CMK (cell line): ENCODE data around the gene KCNN4.

Source experiments
- DNase-seq: peaks from one replicate; pipeline ENCODE4 v3.0.0-alpha.2; 2010; ENCODE audit warnings: low read depth

KCNN4 gene

DNA sequence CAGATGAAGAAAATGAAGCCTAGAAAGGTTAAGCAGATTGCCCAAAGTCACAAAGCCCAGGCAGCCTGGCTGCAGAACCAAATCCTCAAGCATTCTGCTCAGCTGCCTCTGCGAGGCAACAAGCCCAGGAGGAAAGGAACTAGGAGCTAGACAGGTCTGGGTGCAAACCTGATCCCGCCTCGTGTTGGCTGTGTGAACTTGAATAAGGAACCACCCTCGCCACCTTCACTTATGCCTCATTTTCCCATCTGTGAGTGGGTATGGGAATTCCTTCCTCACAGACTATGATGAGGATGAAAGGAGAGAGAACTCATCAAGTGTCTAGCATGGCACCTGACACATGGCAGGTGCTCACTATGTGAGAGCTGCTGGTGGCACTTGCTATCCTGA, 32.6 kb downstream of the KCNN4 start:
- DNase-seq: no peak

DNA sequence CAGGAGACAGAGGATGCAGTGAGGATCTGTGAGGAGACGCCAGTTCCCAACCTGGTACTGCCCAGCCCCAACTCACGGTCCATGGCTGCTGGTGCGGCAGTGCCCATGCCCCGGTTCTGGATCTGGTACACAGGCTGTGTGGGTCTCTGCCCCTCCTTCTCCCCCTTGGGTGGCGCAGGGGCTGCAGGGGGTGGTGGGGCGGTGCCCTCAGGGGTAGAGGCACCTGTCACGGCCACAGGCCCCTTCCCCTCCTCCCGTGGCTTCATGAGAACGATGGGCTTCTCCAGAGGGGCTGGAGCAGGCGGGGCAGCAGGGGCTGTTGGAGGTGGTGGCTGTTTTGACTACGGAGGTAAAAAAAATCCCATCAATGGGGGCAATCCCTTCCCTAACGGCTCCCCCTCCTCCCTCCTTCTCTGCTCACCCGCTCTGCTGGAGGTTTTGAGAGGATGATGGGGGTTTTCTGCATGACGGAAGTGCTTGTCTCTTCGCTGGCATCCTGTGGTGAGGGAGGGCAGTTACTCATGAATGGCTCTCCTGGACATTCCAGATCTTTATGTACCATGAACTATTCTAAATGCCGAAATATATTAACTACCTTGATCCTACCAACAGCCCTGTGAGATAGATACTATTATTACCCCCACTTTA, 33.1 kb downstream of the KCNN4 start:
- no peak for DNase-seq

DNA sequence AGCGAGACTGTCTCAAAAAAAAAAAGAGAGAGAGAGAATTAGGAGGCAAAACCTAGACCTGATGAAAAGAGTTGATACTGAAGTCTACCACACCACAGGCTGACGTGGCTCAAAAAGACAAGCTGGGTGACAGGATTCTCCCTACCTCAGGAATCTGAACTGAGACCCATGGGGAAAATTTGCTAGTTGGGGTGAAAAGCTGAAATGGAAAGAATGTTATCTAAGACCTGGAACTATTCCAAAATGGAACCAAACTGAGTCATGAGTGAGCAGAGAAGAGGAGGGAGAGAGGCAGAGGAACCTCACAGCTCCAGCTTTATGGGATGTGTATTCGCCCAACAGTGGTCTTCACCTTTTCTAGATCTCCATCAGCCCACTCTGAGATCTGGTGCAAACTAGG, 37.7 kb downstream of the KCNN4 start:
- DNase-seq: no peak

DNA sequence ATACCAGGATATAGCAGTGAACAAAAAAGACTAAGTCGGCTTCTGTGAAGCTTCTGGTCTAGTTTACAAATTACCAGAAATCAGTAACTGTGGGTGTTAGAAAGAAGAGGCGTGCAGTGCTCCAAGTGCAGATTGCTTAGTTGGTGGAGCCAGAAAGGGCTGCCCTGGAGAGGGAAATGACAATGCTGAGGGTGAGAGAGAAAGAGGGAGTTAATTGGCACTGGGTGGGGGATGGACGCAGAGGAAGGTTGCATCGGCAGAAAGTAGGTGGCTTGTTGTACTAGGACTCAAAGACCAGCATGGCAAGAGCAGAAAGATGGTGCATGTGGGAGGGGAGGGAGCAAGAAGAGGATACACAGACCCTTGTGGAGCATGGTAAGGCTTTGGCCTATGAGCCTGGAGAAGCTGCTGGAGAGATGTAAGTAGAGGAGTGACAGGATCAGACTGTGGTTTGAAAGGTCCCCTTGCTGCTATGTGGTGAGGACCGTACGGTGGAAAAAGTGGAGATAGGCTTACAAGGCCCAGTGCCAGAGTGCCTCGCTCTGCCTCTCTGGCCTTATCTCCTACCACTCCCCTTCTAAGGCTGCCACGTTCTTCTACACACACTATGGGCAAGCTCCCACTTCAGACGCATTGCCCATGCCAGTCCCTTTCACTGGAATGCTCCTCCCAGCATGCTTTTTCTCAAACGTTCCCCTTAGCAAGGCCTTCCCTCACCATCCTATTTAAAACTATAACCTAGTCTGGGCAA, 39.5 kb downstream of the KCNN4 start:
- no peak for DNase-seq

DNA sequence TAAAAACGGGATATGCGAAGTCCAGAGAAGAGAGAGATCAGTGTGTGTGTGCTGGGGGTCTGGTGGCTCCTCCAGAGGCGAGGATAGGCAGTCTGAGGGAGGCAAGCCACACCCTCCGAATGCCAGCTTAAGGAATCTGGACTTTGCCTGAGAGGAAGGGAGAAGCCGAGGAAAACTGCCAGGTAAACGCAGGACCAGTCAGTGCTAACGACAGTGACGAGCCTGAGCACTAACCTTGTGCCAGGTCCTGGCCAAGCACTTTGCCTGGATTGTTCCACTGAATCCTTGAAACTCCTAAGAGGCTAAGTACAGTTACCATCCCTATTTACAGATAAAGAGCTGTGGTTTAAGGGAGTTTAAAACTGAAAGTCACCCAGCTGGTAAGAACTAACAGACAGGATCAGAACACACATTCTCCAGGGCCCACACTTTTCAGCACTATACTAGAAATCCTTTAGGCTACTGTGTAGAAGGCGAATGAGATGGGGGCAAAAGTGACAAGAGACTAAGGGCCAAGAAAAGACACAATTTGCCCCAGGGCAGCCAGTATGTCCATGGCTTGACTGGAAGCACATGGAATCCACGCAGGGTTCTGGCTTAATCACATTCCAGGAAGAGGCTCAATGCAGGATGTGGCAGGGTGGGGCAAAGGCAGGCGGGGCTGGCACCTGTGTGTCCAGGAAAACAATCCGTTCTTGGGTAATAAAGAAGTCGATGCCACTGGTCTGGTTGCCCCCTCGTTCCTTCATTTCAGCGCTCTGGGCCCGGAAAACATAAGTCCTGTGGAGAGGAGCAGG, 41.1 kb downstream of the KCNN4 start:
- DNase-seq: no peak

DNA sequence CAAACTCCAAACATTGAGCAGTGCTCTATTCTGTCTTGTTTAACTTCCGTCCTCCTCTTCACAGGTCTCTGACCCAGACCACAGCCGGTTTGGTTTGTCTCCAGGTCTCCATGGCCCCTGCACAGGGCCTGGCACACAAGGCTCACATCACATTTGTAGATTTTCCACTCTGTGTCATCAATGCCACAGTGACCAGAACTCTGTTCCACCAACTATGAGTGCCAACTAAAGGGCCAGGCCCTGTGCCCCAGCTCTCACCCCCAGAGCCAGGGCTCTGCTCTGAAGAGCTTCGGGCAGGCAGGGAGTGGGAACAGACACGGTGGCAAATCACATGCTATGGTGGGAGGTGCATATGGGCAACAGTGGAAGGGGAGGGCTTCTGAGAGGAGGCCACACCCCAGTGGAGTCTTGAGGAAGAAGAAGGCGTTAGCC, 42.0 kb downstream of the KCNN4 start:
- DNase-seq: no peak

DNA sequence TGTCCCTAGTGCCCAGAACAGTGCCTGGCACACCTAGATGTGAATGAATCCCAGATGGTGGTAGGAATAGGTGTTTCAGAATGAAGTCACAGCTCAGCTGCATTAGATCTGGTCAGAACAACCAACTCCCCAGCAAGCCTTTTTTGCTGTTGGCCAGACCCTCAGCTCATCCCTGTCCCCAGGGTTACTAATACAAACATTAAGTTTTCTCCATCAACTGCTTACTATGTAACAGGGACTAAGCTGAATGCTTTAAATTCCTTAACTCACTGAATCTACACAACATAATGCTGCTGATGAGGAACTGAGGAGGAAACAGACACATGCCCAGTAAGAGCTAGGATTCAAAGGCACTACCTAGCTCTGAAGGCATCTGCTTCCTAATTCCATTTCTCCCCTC, 44.8 kb downstream of the KCNN4 start:
- no peak for DNase-seq

DNA sequence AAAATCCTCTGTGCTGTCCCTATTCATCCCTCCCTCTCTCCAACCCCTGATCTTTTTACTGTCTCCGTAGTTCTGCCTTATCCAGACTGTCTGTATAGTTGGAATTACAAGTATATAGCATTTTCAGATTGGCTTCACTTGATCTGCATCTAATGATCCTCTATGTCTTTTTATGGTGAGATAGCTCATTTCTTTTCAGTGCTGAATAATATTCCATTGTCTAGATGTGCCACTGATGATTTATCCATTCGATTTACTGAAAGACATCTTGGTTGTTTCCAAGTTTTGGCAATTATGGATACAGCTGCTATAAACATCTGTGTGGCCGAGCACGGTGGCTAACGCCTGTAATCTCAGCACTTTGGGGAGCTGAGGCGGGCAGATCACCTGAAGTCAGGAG, 45.8 kb downstream of the KCNN4 start:
- DNase-seq: no peak

DNA sequence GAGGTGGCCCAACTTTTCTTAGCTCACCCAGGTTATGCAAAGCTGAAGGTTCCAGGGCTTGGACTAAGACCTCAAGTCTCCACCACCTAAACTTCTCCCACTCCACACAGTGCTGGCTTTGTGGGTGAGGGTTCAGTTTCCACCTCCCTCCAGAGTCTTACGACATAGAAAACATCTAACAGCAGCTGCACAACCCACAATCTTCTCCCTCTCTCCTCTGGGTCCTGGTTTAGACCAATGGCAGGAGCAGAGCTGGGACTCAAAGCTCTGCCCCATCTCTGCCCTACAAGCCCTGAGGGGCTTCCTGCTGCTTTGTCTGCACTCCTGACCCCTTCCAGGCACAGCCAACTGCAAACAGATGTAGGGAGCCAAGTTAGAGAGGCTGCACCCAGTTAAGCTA, 48.9 kb downstream of the KCNN4 start:
- DNase-seq: no peak

DNA sequence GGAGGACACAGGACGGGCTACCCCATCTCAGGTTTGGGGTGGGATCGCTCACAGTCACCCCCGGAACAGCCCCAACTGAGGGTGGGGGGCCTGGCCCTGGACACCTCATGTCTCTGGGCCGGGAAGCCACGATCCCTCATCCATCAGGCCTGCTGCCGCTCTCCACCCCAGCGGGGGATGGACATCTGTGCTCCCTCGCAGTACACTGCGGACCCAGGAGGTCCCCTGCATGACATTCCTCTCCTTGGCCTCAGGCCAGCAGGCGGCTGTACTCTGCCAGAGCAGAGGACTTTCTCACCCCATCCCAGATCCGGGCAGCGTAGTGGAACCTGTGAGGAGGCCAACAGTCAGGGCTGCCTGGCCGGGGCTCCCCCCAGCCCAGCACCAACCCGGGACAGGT, 49.4 kb downstream of the KCNN4 start:
- DNase-seq: no peak

DNA sequence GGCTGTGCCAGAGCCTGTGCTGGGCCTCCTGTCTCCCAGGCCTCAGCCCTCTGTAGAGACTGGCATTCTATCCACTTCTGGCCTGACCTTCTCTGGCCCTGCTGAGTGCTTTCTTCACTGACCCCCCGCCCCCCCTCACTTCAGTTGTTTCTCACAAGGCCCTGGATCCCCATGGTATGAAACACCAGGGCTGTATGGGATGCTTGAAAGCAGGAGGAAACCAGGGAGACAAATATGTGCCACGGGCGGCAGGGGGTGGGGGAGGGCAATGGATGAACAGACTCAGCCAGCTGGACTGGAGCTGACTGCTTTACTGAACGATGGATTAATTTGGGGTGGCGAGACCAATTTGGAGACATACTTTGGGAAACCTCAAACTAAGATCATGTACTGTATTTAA, 50.9 kb downstream of the KCNN4 start:
- DNase-seq: no peak

DNA sequence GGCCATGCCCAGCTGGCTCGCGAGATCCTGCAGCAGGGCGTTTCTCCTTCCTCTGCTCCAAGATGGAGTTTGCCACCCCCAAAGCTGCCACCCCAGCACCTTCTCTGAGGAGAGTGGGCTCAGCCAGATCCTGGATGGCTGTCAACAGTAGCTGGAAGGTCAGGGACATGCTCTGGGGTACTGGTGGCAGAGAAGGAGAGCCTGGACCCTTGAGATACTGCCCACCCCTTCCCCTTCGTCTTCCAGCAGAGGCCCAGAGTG, 53.2 kb downstream of the KCNN4 start:
- no peak for DNase-seq

DNA sequence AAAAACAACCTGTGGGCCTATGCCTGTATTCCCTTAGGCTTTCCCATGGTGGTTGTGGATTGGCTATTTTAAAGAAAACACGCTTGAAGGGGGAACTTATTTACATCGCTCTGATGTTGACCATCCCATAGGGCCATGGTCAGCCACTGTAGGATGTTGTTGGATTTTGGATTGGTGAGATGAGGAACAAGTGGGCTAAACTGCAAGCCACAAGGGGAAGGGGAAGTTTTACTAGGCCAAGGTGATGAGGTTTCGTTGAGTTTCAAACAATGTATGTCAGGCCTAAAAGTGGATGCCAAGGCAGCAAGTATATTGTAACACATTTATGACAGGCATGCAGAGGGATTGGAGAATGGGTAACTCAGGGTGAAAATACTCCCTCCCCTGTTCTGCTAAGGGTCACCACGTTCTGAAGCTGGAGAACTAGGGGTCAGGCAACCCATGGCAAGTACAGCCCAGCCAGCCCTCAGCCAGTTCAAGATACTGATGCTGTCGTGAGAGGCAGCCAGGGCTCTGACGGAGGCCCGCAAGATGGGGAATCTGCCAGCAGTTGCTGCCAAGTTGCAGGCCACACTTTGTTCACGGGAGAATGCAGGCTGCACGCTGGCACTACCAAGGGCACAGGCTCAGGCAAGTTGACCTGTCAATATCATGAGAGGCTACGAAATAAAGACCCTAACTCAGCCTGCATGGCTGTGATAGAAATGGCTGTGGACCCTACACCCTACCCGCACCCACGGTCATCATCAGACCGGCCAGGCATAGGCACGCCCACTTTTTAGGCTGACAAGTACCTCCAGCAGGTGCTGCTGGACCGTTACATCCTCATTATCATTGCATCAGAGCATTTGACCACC, 53.8 kb downstream of the KCNN4 start:
- no peak for DNase-seq

DNA sequence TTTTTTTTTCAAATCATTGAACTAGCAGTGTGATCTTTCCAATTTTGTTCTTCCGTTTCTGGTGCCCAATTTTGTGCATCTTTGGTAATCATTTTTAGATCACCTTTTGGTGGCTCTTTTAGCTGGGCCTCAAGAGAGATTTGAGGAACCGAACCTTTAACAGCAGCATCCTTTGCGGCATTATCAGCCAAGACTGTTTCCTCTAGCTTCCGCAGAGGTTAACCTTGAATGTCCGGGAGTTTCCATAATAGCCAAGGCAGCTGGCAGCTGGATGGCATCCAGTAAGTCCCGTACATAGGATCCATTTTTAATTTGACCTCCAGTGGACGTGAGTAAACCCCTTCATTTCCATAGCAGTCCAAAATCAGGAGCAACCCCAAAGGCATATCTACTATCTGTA, 55.3 kb downstream of the KCNN4 start:
- peak; percentile 22 for DNase-seq

DNA sequence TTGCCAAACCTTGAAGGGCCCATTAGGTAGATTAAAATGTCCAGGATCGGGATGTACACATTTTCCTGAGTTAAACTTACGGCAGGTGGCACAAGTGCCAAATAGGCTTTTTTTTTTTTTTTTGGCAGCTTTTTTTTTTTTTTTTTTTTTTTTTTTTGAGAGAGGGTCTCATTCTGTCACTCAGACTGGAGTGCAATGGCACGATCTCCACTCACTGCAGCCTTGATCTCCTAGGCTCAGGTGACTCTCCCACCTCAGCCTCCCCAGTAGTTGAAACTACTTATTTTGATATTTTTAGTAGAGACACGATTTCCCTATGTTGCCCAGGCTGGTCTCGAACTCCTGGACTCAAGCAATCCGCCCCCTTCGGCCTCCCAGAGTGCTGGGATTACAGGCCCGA, 55.9 kb downstream of the KCNN4 start:
- DNase-seq: no peak

DNA sequence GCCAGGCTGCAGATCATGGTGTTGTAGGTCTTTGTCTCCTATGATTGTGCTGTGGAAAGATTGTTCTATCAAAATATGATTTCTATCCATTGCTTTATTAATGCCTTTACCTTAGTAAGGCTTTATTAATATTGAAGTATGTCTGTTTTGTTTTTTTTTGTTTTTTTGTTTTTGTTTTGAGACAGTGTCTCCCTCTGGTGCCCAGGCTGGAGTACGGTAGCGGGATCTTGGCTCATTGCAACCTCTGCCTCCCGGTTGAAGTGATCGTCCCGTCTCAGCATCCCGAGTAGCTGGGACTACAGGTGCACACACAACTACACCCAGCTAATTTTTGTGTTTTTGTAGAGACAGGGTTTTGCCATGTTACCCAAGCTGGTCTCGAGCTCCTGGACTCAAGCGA, 57.2 kb downstream of the KCNN4 start:
- DNase-seq: no peak

DNA sequence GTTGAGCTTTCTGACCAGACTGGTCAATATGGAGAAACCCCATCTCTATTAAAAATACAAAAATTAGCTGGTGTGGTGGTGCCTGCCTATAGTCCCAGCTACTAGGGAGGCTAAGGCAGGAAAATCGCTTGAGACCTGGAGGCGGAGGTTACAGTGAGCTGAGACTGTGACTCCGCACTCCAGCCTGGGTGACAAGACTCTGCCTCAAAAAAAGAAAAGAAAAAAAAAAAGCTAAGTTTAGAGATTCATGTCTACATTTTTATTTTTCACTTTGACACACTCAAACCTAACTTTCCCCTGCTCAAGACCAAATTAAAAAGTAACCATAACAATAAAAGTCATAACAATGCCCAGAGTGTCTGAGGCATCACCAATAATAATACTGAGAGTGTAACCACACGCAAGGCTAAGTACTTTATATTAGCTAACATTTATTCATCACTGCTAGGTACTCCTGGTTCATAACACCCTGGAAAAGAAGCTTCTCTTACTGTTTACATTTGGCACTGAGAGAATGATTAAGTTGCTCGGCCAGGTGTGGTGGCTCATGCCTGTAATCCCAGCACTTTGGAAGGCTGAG, 59.2 kb downstream of the KCNN4 start:
- DNase-seq: no peak

DNA sequence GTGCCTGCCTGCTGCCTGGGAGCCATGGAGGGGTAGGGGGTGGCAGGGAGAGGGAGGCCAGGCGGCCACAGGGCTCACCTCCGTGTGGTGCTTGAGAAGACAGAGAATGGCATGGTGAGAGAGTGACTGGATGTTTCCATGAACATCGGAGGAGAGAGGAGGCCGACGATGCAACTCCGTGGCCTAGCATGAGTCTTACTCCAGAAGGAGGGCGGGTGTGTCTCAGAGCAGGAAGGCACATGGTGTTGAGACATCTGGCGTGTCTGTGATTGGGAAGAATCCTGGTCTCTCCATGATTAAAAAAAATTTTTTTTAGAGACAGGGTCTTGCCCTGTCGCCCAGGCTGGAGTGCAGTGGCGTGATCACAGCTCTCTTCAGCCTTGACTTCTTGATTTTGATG, 59.8 kb downstream of the KCNN4 start:
- DNase-seq: no peak

DNA sequence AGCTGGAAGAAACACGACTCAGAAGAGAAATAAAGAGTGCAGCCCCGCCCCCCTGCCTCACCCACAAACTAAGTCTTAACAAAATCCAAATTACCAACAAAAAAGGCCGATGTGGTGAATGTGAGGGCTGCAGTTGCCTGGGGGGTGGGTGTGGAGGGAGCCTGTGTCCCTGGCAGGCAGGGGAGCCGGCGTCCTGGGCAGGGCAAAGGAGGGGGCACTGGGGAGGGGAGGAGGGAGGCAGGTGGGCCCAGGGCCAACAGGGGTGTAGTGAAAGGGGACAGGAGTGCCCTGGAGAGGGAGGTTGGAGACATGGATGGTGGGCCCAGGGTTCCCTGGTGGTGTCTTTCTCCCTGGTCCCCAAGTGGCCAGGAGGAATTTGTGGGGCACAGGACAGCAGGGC, 60.9 kb downstream of the KCNN4 start:
- DNase-seq: no peak

DNA sequence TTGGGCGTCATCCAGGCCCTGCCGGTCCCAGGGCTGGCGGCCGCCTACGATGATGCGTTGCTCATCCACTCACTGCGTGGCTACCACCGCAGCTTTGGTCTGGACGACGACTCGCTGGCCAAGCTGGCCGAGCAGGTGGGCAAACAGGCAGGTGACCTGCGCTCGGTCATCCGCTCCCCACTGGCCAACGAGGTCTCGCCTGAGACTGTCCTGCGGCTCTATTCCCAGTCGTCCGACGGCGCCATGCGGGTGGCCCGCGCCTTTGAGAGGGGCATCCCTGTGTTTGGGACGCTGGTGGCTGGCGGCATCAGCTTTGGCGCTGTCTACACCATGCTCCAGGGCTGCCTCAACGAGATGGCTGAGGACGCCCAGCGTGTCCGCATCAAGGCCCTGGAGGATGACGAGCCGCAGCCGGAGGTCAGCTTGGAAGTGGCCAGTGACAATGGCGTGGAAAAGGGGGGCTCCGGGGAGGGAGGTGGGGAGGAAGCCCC, 61.4 kb downstream of the KCNN4 start:
- no peak for DNase-seq

DNA sequence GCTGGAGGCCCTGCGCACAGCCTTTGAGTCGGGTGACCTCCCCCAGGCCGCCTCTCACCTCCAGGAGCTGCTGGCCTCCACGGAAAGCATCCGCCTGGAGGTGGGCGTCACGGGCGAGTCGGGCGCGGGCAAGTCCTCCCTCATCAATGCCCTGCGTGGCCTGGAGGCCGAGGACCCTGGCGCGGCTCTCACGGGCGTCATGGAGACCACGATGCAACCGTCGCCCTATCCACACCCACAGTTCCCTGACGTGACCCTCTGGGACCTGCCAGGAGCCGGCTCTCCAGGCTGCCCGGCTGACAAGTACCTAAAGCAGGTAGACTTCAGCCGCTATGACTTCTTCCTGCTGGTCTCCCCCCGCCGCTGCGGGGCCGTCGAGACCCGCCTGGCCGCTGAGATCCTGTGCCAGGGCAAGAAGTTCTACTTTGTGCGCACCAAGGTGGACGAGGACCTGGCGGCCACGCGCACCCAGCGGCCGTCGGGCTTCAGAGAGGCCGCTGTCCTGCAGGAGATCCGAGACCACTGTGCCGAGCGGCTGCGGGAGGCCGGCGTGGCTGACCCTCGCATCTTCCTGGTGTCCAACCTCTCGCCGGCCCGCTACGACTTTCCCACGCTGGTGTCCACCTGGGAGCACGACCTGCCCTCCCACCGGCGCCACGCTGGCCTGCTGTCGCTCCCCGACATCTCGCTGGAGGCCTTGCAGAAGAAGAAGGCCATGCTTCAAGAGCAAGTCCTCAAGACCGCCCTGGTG, 62.0 kb downstream of the KCNN4 start:
- DNase-seq: no peak
